NT2/D1 (cell line): ENCODE measurements around the gene ADAR.

Experiments
- SUZ12 ChIP-seq: IDR thresholded peaks from 2 replicates; pipeline ENCODE4 v1.6.1; 2011; ENCODE audit not compliant: insufficient read length, insufficient read depth; ENCODE audit errors: extremely low read depth
- YY1 ChIP-seq: IDR thresholded peaks from 2 replicates; pipeline ENCODE4 v1.6.1; 2011; ENCODE audit not compliant: insufficient read length, insufficient read depth
- ZNF274 ChIP-seq: IDR thresholded peaks from 2 replicates; pipeline ENCODE4 v1.6.1; 2011; ENCODE audit warnings: mild to moderate bottlenecking, low read depth, low read length

- TF ChIP-seq YY1 = no peak
- TF ChIP-seq ZNF274 = no peak
- no peak for TF ChIP-seq SUZ12
These were observed 34.8 kb downstream of the ADAR start for GRCh38 chr1:154573168-154573510.
